DND-41 (cell line): ENCODE results near the gene IHH.

Experiments used
- ATAC-seq: fragments of 200-7000 bp; cut with Tn5 transposase; 3 replicates; pipeline ENCODE4 v1.9.1; 2021; ENCODE audit warnings: low read depth; ENCODE audit not compliant: insufficient read depth
- DNase-seq: peaks from one replicate; pipeline ENCODE4 v3.0.0-alpha.2; 2020
- H2AFZ ChIP-seq: 2 replicates; pipeline ENCODE4 v1.6.0; 2012; ENCODE audit warnings: low read depth, low read length
- H3K27ac ChIP-seq: 2 replicates; pipeline ENCODE4 v1.5.1; 2012; ENCODE audit warnings: low read length, inconsistent platforms
- H3K27me3 ChIP-seq: fragments of 200-600 bp; sonication (generic); 2 replicates; pipeline ENCODE4 v1.6.0; 2012; ENCODE audit warnings: low read length, mild to moderate bottlenecking, inconsistent platforms; ENCODE audit not compliant: insufficient read depth, poor library complexity
- H3K36me3 ChIP-seq: 2 replicates; pipeline ENCODE4 v1.5.1; 2012; ENCODE audit warnings: low read length, inconsistent platforms; ENCODE audit not compliant: insufficient read depth
- H3K4me1 ChIP-seq: 2 replicates; pipeline ENCODE4 v1.5.1; 2012; ENCODE audit warnings: mild to moderate bottlenecking, low read length; ENCODE audit not compliant: insufficient read depth
- H3K4me2 ChIP-seq: 2 replicates; pipeline ENCODE4 v1.6.0; 2012; ENCODE audit warnings: mild to moderate bottlenecking, moderate library complexity, low read length, inconsistent platforms; ENCODE audit not compliant: insufficient read depth
- H3K4me3 ChIP-seq, 2 experiments: fragments of 200-600 bp in 1 of 2; shearing (Covaris generic) in 1 of 2; 2 replicates each; pipeline ENCODE4 v1.5.1; 2012 to 2016; ENCODE audit warnings: inconsistent platforms in 2 of 2, low read length in 2 of 2, mild to moderate bottlenecking in 2 of 2, low read depth in 1 of 2, moderate library complexity in 1 of 2
- H3K79me2 ChIP-seq: 2 replicates; pipeline ENCODE4 v1.6.0; 2012; ENCODE audit warnings: low read length, inconsistent platforms; ENCODE audit not compliant: insufficient read depth
- H3K9ac ChIP-seq: 2 replicates; pipeline ENCODE4 v1.6.0; 2012; ENCODE audit warnings: low read depth, mild to moderate bottlenecking, inconsistent platforms, low read length, moderate library complexity
- H3K9me3 ChIP-seq: 2 replicates; pipeline ENCODE4 v1.5.1; 2012; ENCODE audit warnings: low read length, moderate library complexity, mild to moderate bottlenecking, inconsistent platforms; ENCODE audit not compliant: insufficient read depth, severe bottlenecking
- H4K20me1 ChIP-seq: 2 replicates; pipeline ENCODE4 v1.6.0; 2012; ENCODE audit warnings: low read length; ENCODE audit not compliant: insufficient read depth
- EZH2 ChIP-seq: IDR thresholded peaks from 3 replicates; pipeline ENCODE4 v1.6.1; 2012; ENCODE audit warnings: borderline replicate concordance, low read depth, mild to moderate bottlenecking, moderate library complexity, low read length, inconsistent platforms; ENCODE audit not compliant: severe bottlenecking
- TF ChIP-seq, protein P1 (sequence below): IDR thresholded peaks from 2 replicates; pipeline ENCODE4 v1.5.1; 2012; ENCODE audit warnings: borderline replicate concordance, low read length, moderate library complexity, mild to moderate bottlenecking; ENCODE audit not compliant: poor library complexity, severe bottlenecking; ENCODE audit errors: extremely low read depth

Gene IHH

DNA sequence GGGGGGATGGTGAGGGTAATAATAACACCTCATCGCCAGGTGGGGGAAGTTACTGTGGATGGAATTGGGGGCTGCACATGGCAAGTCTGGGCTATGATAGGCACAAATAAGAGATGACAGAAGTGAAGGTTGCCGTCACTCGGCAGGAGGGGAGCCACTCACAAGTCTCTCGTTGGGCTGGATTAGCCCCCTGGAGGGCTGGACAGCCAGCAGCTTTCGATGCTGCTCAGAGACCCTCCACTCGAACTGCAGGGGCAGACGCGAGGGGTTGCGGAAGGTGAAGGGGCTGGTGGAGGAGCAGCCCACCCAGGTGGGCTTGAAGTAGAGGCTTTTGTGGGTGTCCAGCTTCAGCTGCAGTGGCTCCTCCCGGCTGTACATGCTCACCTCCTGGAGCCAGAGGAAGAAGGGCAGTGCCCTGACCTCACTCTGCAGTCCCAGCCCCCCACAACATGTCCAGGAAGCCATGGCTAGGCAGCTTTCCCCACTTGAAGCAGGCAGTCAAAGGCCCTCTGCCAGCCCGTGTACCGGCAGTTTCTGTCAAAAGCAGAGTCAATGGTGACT lies 37.6 kb downstream of the IHH start:
- Histone ChIP-seq H3K9me3 (no peaks in the 10 kb centered on the region), H3K4me1 (no peaks in the 10 kb centered on the region), H2AFZ (no peak overlapping the region), H3K9ac (no peak overlapping the region), H3K79me2 (no peaks in the 10 kb centered on the region), H3K27ac (no peak overlapping the region), H4K20me1 (no peaks in the 10 kb centered on the region), H3K4me2 (no peak overlapping the region), H3K4me3 (no peak overlapping the region), H3K36me3 (no peaks in the 10 kb centered on the region), H3K27me3 (peaks cover 13% of the 10 kb centered on the region)
- DNase-seq (no peak), ATAC-seq (no peak)
- no peak for TF ChIP-seq EZH2
- TF ChIP-seq, protein P1, sequence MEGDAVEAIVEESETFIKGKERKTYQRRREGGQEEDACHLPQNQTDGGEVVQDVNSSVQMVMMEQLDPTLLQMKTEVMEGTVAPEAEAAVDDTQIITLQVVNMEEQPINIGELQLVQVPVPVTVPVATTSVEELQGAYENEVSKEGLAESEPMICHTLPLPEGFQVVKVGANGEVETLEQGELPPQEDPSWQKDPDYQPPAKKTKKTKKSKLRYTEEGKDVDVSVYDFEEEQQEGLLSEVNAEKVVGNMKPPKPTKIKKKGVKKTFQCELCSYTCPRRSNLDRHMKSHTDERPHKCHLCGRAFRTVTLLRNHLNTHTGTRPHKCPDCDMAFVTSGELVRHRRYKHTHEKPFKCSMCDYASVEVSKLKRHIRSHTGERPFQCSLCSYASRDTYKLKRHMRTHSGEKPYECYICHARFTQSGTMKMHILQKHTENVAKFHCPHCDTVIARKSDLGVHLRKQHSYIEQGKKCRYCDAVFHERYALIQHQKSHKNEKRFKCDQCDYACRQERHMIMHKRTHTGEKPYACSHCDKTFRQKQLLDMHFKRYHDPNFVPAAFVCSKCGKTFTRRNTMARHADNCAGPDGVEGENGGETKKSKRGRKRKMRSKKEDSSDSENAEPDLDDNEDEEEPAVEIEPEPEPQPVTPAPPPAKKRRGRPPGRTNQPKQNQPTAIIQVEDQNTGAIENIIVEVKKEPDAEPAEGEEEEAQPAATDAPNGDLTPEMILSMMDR = no peak

DNA sequence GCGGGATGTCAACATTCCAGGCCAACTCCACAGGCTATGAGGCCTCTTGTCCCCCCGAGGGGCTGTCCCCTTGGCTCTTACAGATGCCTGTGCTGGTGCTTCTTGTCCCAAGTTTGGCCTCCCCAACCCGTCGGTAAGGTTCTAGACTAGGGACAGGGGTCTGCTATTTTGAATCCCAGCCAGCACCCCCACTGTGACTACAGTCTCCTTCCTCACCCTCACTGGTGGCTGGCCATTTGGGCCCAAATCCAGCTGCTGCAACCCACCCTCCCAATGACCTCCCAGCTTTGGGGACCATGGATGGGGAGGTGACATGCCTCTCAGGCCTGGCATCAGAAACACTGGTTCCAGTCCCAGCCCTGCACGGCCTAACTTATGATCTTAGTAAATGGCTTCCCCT lies 38.1 kb downstream of the IHH start:
- H3K36me3 ChIP-seq = no peaks in the 10 kb centered on the region
- peaks cover 13% of the 10 kb centered on the region for H3K27me3 ChIP-seq
- H3K4me3 ChIP-seq = no peak overlapping the region
- H3K9me3 ChIP-seq = no peaks in the 10 kb centered on the region
- no peak overlapping the region for H3K4me2 ChIP-seq
- H2AFZ ChIP-seq = no peak overlapping the region
- ATAC-seq (no peak), DNase-seq (no peak)
- no peak overlapping the region for H3K9ac ChIP-seq
- no peak for TF ChIP-seq EZH2
- TF ChIP-seq, protein P1 = no peak
- no peaks in the 10 kb centered on the region for H3K4me1 ChIP-seq
- H3K79me2 ChIP-seq = no peaks in the 10 kb centered on the region
- no peaks in the 10 kb centered on the region for H4K20me1 ChIP-seq
- no peak overlapping the region for H3K27ac ChIP-seq

DNA sequence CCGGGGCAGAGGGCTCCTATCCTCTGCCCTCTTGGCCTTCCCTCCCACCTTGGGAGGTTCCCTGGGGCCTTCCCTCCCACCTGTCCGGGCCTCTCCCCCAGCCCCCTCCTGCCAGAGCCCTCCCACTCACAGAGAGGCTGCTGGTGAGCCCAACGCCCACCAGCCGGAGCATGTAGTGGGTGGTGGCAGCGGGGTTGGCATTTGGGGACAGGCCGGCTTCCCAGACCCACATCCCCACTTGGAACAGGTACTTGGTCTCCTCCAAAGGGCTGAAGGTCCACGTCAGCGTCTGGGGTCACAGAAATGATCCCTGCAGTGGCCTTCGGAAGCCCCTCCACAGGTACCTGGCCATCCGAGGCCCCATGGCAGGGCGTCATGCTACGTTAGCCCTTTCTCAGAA lies 38.7 kb downstream of the IHH start:
- Histone ChIP-seq H3K36me3 (no peaks in the 10 kb centered on the region), H2AFZ (no peak overlapping the region), H4K20me1 (no peaks in the 10 kb centered on the region), H3K9ac (no peak overlapping the region), H3K79me2 (no peaks in the 10 kb centered on the region), H3K4me2 (no peak overlapping the region), H3K9me3 (no peaks in the 10 kb centered on the region), H3K4me3 (no peak overlapping the region), H3K4me1 (no peaks in the 10 kb centered on the region), H3K27me3 (peaks cover 10% of the 10 kb centered on the region), H3K27ac (no peak overlapping the region)
- TF ChIP-seq, protein P1 = no peak
- no peak for TF ChIP-seq EZH2
- ATAC-seq (no peak), DNase-seq (no peak)

DNA sequence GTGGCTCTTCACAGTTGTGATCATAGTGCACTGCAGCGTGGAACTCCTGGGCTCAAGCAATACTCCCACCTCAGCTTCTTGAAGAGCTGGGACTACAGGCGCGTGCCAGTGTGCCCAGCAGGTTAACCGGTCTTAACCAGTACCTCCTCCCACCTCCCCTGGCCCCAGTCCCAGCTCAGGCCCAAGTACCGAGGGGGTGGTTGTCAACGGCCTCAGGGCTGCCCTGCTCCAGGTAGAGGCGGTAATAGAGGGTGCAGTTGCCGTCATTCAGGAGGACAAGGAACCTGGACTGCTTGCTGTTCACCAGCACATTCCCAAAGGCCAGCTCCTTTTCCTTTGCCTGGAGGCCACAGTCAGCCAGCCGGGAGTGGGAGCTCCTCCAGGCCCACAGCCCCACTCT lies 39.1 kb downstream of the IHH start:
- Histone ChIP-seq H2AFZ (no peak overlapping the region), H3K9ac (no peak overlapping the region), H4K20me1 (no peaks in the 10 kb centered on the region), H3K27me3 (peaks cover 8% of the 10 kb centered on the region), H3K9me3 (no peaks in the 10 kb centered on the region), H3K79me2 (no peaks in the 10 kb centered on the region), H3K4me3 (no peak overlapping the region), H3K4me2 (no peak overlapping the region), H3K27ac (no peak overlapping the region), H3K4me1 (no peaks in the 10 kb centered on the region), H3K36me3 (no peaks in the 10 kb centered on the region)
- ATAC-seq = no peak
- no peak for DNase-seq
- TF ChIP-seq EZH2 = no peak
- TF ChIP-seq, protein P1 = no peak
